Adrenal gland (tissue), 12 donors: ENCODE measurements around the gene PCNT. TPM values are rescaled to one million over a fixed set of nuclear protein-coding genes. Genes with fewer than 3 reads are reported as not detected.

Experiments used
- DNase-seq, 7 donors: peaks; one replicate each; pipeline ENCODE4 v3.0.0-alpha.2; 2019 to 2020
- H3K27ac ChIP-seq, 5 donors: fragments of 200-600 bp; sonication (generic) in 4 of 5; 1 replicate in 3 of 5; 2 replicates in 2 of 5; pipeline versions ENCODE4 v1.5.1 to v1.8.0; 2016 to 2020; ENCODE audit warnings: mild to moderate bottlenecking in 1 of 5
- H3K27me3 ChIP-seq: fragments of 200-600 bp; 2 replicates; pipeline ENCODE4 v1.8.0; 2021
- H3K36me3 ChIP-seq, 2 donors: fragments of 200-600 bp; replicated peaks in 1 of 2; 1 replicate in 1 of 2; 2 replicates in 1 of 2; pipeline versions ENCODE4 v1.5.1 to v1.8.0; 2018 to 2022
- H3K4me1 ChIP-seq, 2 donors: fragments of 200-600 bp; replicated peaks in 1 of 2; 1 replicate in 1 of 2; 2 replicates in 1 of 2; pipeline versions ENCODE4 v1.5.1 to v1.8.0; 2018 to 2021
- H3K4me3 ChIP-seq, 4 donors: fragments of 200-600 bp; sonication (generic) in 3 of 4; one replicate each; pipeline ENCODE4 v1.5.1; 2016 to 2018
- H3K9me3 ChIP-seq, 3 donors: fragments of 200-600 bp; sonication (generic) in 1 of 3; replicated peaks in 1 of 3; 1 replicate in 2 of 3; 2 replicates in 1 of 3; pipeline versions ENCODE4 v1.5.1 to v1.8.0; 2016 to 2021
- POLR2A ChIP-seq, 2 donors: fragments of 450-650 bp; IDR thresholded peaks; one replicate each; pipeline ENCODE4 v1.6.1; 2017; ENCODE audit warnings: antibody characterized with exemption in 2 of 2, mild to moderate bottlenecking in 2 of 2, moderate library complexity in 1 of 2
- WGBS, 4 donors: extraction: QIAGEN DNeasy Blood & Tissue Kit in 2 of 4; methylation state at CpG; one replicate each; pipeline versions ENCODE4 v1.1.5 to v1.1.7; 2013 to 2017; 5-methylcytosine and 5-hydroxymethylcytosine counted together
- intact Hi-C, 2 donors: fragments of 100-400 bp; cut with DNase I; formaldehyde crosslinking; loops; one replicate each; pipeline versions ENCODE4 v1.14.1 to v1.15.0; 2022 to 2023
- polyA plus RNA-seq, 3 donors: library from polyadenylated mRNA; stranded (reverse); fragments of 200-250 nt in 2 of 3; fragments of 350-450 nt in 1 of 3; fragmentation: Illumina TruSeq in 1 of 3; extraction: RNeasy Lipid Tissue Mini Kit (QIAGEN cat#74804) in 1 of 3; gene quantifications; one replicate each; pipeline ENCODE4 v1.2.3, GENCODE V29; 2013 to 2014
- total RNA-seq, 9 donors: library from RNA; depleted of rRNA in 4 of 9; stranded (reverse); fragments of >200 nt in 4 of 9; fragments of 120-200 nt in 1 of 9; fragmentation: NEBNext Ultra II Directional in 1 of 9; extraction: Animal tissue kit (Norgen Biotek cat#: 25700) in 1 of 9; gene quantifications; one replicate each; pipeline versions ENCODE4 v1.1.0 to v1.2.4, GENCODE V29; 2013 to 2023
- TF ChIP-seq, protein P1 (sequence below), 6 experiments: fragments of 450-650 bp in 4 of 6; fragments of 200-600 bp in 2 of 6; sonication (generic) in 1 of 6; IDR thresholded peaks; 1 replicate in 5 of 6; 2 replicates in 1 of 6; pipeline versions ENCODE4 v1.5.1 to v1.8.0; 2016 to 2021; ENCODE audit warnings: antibody characterized with exemption in 6 of 6, mild to moderate bottlenecking in 2 of 6, moderate library complexity in 1 of 6
- donor health status: healthy with polysubstance abuse.
- donor health status: Bipolar disorder and iron deficiency.
- donor health status: DM: yes; HTN: yes; CAD: no.
- donor health status: DM: no; HTN: no; CAD: no.
- donor health status: DM: no; HTN: no; CAD: no.
- donor health status: DM: yes; HTN: yes; CAD: no.

Gene PCNT
- total and polyA plus RNA-seq, 12 donors = 14.0 to 46.6 (median 30.4) TPM

- peak overlapping the region in 1 of 5 donors; percentile 5 for H3K27ac ChIP-seq
- no peak for TF ChIP-seq POLR2A (IDR thresholded peaks at IDR 0.05)
- TF ChIP-seq, protein P1, sequence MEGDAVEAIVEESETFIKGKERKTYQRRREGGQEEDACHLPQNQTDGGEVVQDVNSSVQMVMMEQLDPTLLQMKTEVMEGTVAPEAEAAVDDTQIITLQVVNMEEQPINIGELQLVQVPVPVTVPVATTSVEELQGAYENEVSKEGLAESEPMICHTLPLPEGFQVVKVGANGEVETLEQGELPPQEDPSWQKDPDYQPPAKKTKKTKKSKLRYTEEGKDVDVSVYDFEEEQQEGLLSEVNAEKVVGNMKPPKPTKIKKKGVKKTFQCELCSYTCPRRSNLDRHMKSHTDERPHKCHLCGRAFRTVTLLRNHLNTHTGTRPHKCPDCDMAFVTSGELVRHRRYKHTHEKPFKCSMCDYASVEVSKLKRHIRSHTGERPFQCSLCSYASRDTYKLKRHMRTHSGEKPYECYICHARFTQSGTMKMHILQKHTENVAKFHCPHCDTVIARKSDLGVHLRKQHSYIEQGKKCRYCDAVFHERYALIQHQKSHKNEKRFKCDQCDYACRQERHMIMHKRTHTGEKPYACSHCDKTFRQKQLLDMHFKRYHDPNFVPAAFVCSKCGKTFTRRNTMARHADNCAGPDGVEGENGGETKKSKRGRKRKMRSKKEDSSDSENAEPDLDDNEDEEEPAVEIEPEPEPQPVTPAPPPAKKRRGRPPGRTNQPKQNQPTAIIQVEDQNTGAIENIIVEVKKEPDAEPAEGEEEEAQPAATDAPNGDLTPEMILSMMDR (IDR thresholded peaks at IDR 0.05) = no peak
- 45 to 62% (median 50%) methylated on average over 6 to 9 of the region's 9 CpGs for WGBS, 4 donors
- H3K9me3 ChIP-seq = no peaks in the 10 kb centered on the region
- H3K36me3 ChIP-seq = peaks cover 0 to 8% of the 10 kb centered on the region in 2 donors
- H3K27me3 ChIP-seq = no peaks in the 10 kb centered on the region
- intact Hi-C loops = no loop called here
- no peak overlapping the region for H3K4me3 ChIP-seq
- H3K4me1 ChIP-seq = no peaks in the 10 kb centered on the region
- DNase-seq = no peak
Measured at GRCh38 chr21:46295177-46295770, 28.7 kb upstream of the PCNT start.

- H3K36me3 ChIP-seq = peaks cover 0 to 8% of the 10 kb centered on the region in 2 donors
- H3K4me1 ChIP-seq = no peaks in the 10 kb centered on the region
- TF ChIP-seq, protein P1 (IDR thresholded peaks at IDR 0.05) = no peak
- H3K4me3 ChIP-seq = no peak overlapping the region
- peak in 6 of 7 donors; percentile 39 to 84 (median 64) for DNase-seq
- no peaks in the 10 kb centered on the region for H3K27me3 ChIP-seq
- intact Hi-C loops = no loop called here
- H3K9me3 ChIP-seq = no peaks in the 10 kb centered on the region
- 51 to 76% (median 68%) methylated on average over 9 to 29 of the region's 29 CpGs for WGBS, 4 donors
- H3K27ac ChIP-seq = peak overlapping the region in 1 of 5 donors; percentile 37
Measured at GRCh38 chr21:46295996-46296752, 27.8 kb upstream of the PCNT start.

DNA sequence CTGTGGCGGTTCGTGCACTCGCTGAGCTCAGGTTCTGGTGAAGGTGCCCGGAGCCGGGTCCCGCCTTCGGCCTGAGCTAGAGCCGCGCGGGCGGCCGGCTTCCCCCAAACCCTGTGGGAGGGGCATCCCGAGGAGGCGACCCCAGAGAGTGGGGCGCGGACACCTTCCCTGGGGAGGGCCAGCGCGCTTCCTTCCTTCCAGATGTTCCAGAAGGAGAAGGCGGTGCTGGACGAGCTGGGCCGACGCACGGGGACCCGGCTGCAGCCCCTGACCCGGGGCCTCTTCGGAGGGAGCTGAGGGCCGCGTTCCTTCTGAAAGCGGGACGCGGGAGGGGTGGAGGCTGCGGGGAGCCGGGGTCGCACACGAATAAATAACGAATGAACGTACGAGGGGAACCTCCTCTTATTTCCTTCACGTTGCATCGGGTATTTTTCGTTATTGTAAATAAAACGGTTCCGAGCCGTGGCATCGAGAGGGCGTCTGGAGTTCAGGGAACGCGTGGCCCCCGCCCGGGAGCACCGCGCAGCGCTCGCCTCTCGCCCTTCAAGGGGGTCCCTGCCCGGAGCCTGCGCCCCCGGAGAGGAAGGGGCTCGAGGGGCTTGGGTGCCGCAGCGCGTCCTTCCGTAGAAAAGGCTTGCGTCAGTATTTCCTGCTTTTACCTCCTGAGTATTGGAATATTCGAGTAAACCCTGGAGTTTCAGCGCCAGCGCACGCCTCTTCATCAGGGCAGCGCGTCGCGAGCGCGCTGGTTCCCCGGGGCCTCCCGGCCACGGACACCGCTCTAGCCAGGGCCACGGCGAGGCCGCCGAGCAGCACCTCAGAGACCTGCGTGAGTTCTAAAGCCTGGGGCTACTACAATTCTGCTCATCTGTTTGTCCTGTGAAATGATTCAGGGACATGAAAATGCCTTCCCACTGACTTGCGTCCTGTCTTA, 26.4 kb upstream of the PCNT start:
- H3K27me3 ChIP-seq = no peaks in the 10 kb centered on the region
- TF ChIP-seq POLR2A (IDR thresholded peaks at IDR 0.05) = no peak
- TF ChIP-seq, protein P1 (IDR thresholded peaks at IDR 0.05) = no peak
- peak overlapping the region in 2 of 5 donors; percentile 40 to 52 for H3K27ac ChIP-seq
- peak overlapping the region in 2 of 4 donors; percentile 28 to 42 for H3K4me3 ChIP-seq
- intact Hi-C loops = no loop called here
- no peaks in the 10 kb centered on the region for H3K36me3 ChIP-seq
- H3K9me3 ChIP-seq = no peaks in the 10 kb centered on the region
- no peaks in the 10 kb centered on the region for H3K4me1 ChIP-seq
- no peak for DNase-seq
- WGBS, 4 donors = 9 to 15% (median 13%) methylated on average over 39 to 84 of the region's 84 CpGs

DNA sequence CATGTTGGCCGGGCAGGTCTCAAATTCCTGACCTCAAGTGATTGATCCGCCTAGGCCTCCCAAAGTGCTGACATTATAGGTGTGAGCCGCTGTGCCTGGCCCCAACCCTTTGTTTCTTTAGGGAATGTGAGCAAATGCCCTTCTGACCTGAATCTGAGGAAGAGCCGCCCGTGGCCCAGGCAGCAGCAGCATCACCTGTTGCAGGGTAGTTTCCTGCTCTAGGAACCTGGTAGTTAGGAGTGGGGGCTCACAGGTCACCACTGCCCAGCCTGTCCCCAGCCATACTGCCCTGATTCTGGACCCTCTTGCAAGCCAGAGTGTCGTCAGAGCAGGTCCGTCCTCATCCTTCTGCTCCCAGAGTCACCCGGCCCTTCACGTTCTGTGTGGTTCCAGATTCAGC, 24.8 kb upstream of the PCNT start:
- Histone ChIP-seq H3K4me3 (no peak overlapping the region), H3K36me3 (no peaks in the 10 kb centered on the region), H3K4me1 (no peaks in the 10 kb centered on the region), H3K27me3 (no peaks in the 10 kb centered on the region), H3K27ac (no peak overlapping the region), H3K9me3 (no peaks in the 10 kb centered on the region)
- intact Hi-C loops = no loop called here
- DNase-seq = no peak
- WGBS, 4 donors = 77 to 87% (median 85%) methylated on average over 6 to 9 of the region's 9 CpGs
- no peak for TF ChIP-seq POLR2A (IDR thresholded peaks at IDR 0.05)
- TF ChIP-seq, protein P1 (IDR thresholded peaks at IDR 0.05) = no peak
